ENCODE data around the gene ITM2C. TPM values are rescaled to one million over a fixed set of nuclear protein-coding genes. Genes with fewer than 3 reads are reported as not detected.

ITM2C gene
- total RNA-seq, 1 donor from 2014 or later = 110 TPM

- no peak for FAIRE-seq
Observed at GRCh38 chr2:230920167-230920566, 55.4 kb downstream of the ITM2C start.

GRCh38 chr2:230921806-230922595, 57.3 kb downstream of the ITM2C start:
- no peak for DNase-seq (ENCODE audit: low spot score in 2 of 2)
- FAIRE-seq = no peak

More at GRCh38 chr2:230920167-230920566, 55.4 kb downstream of the ITM2C start:
- no peak for DNase-seq (ENCODE audit: low spot score in 2 of 2)

DNA sequence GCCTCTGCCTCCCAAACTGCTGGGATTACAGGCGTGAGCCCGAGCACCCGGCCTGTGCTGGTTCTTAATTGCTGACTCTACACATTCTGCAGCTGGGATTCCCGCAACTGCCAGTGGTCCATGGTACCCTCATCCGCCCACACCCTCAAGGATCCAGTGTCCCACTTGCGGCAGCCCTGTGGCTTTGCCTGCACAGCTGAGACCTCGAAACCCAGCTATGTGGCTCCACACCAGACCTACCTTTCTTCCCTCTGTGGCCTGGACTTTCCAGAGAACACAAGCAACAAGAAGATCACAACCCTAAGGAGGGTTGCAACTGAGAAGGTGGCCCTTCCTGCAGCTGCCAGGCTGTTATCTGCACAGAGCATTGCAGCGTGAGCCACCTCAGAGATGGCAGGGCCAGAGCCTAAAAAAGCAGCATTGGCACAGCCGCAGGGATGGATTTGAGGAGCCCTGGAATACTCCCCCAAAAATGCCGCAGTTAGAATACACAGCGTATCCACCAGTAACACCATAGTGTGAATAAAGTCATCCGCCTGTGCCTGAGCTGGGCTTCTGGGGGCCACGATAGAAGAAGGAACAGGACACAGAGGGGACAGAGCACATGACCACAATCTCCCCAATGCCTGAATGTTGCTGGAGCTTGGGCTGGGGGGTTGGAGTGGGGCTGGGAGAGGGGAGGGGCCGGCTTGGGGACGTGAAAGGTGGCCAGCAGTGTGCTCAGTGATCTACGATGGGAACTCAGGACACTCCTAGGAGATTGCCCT, 58.4 kb downstream of the ITM2C start:
- no peak for DNase-seq (ENCODE audit: low spot score in 2 of 2)
- FAIRE-seq = no peak

DNA sequence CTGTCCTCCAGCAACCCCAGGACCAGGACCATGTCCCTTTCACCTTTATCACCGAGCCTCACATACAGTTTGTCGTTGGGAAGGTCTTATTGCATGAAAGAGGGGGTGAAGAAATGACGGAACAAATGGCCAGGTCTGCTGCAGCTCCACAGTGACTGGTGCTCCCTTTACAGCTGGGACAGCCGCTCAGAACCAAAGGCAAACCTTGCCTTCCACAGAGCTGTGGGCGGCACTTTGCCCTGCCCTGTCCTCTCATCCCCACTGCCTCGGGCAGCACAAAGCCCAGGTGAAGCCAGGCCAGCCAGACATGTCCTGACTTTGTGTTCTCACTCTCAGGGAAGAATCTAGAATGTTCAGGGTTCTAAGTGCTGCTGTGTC, 59.3 kb downstream of the ITM2C start:
- FAIRE-seq = no peak
- DNase-seq (ENCODE audit: low spot score in 2 of 2) = no peak

DNA sequence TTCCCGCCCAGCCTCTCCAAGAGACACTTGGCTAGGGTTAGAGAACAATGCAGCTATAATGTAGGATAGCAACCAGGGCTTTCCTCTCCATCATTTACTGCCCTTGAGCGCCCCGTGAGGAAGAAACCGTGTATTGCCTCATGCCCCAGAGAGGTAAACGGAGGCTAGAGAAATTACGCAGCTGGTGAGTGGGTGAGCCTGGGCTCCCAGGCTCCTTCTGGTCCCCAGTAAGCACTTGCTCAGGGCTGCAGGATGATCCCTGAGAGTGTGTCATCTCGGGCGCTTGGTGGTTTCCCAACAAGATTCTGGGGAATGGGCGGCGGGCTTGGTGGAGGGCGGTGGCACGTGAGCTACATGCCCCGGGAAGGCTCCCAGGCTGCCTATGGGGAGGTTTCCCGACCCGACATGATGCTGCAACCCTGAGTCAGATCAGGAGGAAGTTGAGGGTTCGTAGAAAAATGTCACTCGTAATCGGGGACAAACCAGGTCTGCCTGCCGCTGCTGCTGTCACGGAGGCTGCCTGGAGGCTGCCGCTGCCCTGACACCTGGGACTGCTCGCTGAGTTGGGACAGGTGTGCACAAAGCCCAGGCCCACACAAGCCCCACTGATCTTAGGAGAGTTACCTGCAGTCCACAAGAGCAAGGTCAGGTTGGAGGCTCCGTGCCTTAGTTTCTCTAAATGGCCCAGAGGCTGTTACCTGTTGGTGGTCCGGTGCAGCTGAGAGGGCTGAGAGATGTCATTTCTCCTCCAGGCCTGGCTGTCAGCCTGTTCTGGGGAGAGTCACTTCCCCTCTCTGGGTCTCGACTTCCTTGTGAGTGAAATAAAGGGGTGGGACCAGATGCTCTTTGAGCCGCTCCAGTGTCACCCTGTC, 60.0 kb downstream of the ITM2C start, which contains the start of gene GPR55:
GPR55 (minus strand) TSS at position 773 of the 872 bp plus-strand sequence. CDS start 14,280 bp downstream, outside the sequence.
- DNase-seq (ENCODE audit: low spot score in 2 of 2) (peak in 1 of 2 donors; percentile 34), FAIRE-seq (no peak)

- DNase-seq (ENCODE audit: low spot score in 2 of 2) (no peak), FAIRE-seq (no peak)
Observed at GRCh38 chr2:230925443-230925878, 60.7 kb downstream of the ITM2C start.

- DNase-seq (ENCODE audit: low spot score in 2 of 2) (no peak), FAIRE-seq (no peak)
Observed at GRCh38 chr2:230925879-230926765, 61.4 kb downstream of the ITM2C start.

GRCh38 chr2:230927711-230928341, 63.1 kb downstream of the ITM2C start:
- DNase-seq (ENCODE audit: low spot score in 2 of 2) = no peak
- no peak for FAIRE-seq

Other genes with a start within 250 kb of the ITM2C start
- 165 TPM for gene CAB39, start 152.1 kb upstream of the ITM2C start, total RNA-seq
- gene GPR55, start 60.3 kb downstream of the ITM2C start, total RNA-seq = not detected
- not detected for gene SPATA3, start 131.2 kb downstream of the ITM2C start, total RNA-seq
- 27.7 TPM for gene C2orf72, start 172.6 kb downstream of the ITM2C start, total RNA-seq
- 116 TPM for gene PSMD1, start 191.9 kb downstream of the ITM2C start, total RNA-seq

All from frontal cortex (tissue), 4 donors.